ENCODE results near the gene CASP5. TPM values are rescaled to one million over a fixed set of nuclear protein-coding genes. Genes with fewer than 3 reads are reported as not detected.
"Not testable (repeated sequence)": the region's sequence is repeated elsewhere in the genome, so short reads cannot be mapped to it uniquely, and the experiment has no call there.

The CASP5 gene
- total RNA-seq, 1 donor from 2014 or later: not detected

DNA sequence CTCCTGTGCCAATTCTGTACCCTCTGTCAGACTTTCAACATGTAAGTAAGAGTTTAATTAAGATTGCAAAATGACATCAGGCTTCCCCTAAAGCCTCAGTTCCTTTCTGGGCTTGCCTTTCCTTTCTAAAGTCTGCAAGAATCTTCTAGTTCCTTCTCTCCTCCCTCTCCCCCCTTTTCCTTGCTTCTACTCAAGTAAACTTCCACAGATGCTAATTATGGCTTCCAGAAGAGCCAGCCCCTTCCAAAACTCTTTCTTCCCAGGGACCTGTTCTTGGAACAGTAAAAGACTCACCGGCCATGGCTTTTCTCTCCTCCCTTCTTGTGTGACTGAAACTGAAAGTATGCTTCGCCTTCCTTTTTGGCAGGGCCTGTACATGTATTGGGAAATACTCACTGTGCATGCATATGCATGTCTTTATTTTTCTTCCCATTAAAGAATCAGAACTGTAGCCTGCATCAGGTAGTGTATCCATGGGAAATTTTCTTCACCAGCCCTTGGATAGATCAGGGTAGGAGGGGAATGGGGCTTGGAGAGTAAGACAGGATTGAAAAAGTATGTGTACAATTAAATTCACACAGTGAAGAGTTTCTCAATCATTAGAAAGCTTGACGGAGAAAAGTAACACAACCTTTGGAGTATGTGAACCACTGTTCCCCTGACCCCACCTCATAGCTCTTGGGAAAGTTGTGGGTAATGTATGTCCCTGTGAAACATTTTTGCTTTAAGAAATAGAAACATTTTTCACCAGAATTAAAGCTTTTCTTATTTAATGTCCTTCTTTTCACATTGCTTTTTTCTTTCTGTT lies 12.0 kb upstream of the CASP5 start, which contains the start of gene CASP1:
Gene CASP1, minus strand, starts transcription at position 332 of the 808 bp plus-strand sequence. Its CDS starts 31 bp downstream, at position 301.
- ATAC-seq (peak; percentile 93), DNase-seq (no peak)
- intact Hi-C loops (cut with micrococcal nuclease): no loop called here

DNA sequence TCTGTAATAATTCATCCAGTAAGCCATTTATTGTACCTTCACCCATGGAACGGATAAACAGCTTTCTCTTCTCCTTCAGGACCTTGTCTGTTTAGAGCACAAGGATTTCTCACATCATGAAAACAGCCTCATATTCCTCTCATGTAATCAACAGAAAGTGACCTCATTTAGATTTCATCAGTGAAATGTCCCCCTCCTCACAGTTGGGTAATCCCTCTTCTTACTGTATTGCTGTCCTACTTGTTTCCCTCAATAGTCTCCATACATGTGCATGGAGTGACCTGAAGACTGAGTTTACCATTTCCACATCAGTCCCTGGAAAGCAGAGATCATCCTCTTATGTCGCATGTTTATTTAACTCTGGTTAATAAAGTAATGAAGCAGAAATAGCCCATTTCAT lies 11.4 kb upstream of the CASP5 start:
- ATAC-seq: peak; percentile 52
- intact Hi-C loops (cut with micrococcal nuclease); DNase-seq: not testable (repeated sequence)

DNA sequence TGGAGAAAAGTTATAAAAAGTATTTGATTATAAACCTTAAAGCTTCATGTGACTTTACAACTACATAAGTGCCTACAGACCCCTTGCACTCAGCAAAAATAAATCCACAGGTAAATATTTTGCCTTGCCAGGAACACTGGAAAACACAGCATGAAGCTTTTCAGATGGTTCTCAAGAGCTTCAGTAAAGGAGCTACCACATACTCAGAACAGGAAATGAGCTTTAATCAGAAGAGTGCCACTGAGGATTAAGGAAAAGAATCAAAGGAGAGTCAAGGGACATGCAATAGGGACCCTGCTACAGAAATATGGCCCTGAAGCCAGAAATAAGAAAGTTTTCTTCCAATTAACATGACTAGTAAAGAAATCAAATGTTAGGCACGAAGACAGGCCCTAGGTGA lies 10.8 kb upstream of the CASP5 start:
- ATAC-seq (no peak), DNase-seq (no peak)
- intact Hi-C loops (cut with micrococcal nuclease): no loop called here

DNA sequence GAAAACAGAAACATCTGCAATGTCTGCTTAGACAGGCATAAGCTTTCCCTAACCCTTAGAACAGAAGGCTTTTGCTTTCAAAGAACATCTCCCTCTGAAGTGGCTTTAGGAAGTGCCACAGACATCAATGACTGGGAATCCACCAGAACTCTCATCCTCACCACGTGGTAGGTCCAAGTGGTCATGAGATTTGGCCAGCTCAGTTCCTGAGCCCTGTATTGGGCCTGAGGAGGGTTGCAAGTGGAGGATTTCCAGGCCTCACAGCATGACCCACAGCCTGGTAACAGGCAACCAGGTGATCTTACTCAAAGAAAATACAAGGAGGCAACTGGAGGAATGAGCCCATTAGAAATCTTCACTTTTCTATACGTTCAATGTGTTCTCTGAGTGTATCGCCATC lies 10.4 kb upstream of the CASP5 start:
- ATAC-seq (peak; percentile 10), DNase-seq (no peak)
- intact Hi-C loops (cut with micrococcal nuclease): no loop called here

DNA sequence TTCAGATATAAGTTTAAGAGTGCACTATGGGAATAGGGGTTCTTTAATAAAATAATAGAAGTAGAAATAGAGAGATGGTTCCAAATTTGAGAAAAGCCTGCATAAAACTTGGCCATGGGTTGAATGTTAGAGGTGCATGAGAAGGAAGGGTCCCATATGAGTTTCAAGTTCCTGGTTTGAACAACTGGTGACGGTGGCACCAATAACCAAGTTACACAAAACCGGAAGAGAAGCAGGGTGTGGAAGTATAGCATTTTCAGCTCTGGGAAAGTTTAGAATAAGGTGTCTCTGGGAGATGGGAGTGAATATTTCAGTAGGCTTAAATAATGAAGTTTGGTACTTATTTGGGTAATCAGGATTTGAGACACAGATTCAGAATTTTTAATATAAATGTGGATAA lies 9.5 kb upstream of the CASP5 start:
- ATAC-seq (no peak), DNase-seq (no peak)
- intact Hi-C loops (cut with micrococcal nuclease): no loop called here

DNA sequence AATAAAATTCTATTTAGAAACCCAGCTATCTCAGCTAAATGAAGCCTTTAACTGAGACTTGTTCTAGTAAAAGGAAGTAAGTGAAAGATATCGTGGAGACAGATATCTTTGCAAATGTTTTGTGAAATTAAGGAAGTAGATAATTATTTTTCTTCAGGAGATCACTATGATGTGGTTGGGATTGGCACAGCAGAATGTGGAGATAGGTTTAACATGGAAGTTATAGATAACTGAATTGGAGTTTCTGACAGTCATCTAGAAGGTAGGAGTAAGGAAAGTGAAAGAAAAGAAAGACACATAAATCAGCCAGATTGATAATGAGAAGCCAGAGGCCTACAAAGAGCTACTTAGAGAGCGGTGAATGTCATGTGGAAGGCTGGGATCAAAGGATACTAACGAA lies 4.7 kb upstream of the CASP5 start:
- ATAC-seq (no peak), DNase-seq (no peak)
- intact Hi-C loops (cut with micrococcal nuclease): no loop called here

DNA sequence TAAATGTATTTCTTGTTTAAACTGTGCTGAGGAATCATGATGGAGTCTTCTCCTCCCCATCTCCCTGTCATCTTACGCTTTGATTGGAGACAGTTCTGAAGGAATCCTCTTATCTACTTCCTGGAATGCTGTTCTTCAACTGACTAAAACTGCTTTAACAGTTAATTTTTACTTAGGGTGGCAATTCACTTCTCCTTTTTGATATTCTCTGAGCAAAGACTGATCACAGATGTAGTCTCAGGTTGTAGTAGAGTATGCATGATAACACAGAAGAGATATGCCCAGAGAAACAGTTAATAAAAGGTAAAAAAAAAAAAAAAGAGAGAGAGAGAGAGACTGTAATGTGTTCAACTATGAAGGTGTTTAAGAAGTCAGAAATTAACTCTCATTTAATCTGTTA lies 1.4 kb upstream of the CASP5 start:
- DNase-seq (no peak), ATAC-seq (no peak)
- intact Hi-C loops (cut with micrococcal nuclease): no loop called here

DNA sequence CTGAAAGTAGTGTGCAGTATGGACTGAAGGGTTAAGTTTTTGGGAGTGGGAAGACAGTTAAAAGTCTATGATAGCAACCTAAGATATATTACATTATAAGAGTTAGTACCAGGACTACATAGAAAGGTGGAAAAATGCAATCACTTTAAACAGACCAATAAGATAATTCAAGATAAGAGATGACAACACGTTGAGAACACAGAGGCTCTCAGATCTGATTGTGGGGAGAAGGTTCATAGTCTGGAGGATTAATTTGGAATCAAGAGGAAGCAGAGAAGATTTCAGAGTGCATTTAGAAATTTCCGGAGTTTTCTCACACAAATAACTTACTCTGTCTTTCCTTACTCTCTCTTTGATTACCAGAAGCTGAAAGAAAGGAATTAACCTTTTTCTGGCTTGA lies 441 bp downstream of the CASP5 start:
- intact Hi-C loops (cut with micrococcal nuclease): no loop called here
- ATAC-seq: no peak
- DNase-seq: no peak

DNA sequence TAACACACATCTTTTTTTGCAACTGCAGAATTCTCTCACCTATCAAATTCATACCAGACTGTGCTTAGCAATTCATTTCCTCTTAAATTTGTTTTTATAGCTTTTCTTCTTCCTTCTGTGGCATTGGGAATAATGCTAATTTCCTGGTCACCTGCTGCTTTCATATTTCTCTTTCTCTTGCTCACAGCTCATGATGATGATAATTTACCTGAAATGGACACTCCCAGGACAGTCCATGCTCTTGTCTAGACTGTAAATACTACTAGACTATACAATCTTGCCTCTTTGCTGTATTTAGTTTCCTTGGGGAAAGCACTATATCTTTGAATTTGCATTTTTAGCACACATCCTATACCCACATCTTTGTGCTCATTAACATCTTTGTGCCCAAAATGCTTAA lies 15.5 kb downstream of the CASP5 start:
- intact Hi-C loops (cut with micrococcal nuclease): no loop called here
- no peak for ATAC-seq

DNA sequence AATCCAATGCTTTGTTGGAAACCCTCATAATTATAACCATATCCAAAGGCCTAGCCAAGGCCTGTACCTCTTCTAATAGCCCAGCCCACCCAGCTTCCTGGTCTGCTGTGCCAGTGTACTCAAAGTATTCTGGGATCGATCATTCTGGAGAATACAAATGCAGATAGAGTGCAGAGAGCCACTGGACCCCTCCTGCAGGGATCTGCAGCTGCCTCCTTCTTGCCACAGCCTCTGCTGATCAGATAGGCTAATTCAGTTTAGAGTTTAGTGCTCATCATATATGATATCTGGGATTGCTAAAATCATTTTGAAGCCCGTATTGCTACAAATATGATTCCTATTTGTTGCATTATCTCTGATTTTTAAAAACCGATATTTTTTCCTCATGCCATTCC lies 17.5 kb downstream of the CASP5 start:
- intact Hi-C loops (cut with micrococcal nuclease): no loop called here
- DNase-seq (no peak), ATAC-seq (no peak)

More for the DNA sequence above, 15.5 kb downstream of the CASP5 start:
- DNase-seq: no peak

DNA sequence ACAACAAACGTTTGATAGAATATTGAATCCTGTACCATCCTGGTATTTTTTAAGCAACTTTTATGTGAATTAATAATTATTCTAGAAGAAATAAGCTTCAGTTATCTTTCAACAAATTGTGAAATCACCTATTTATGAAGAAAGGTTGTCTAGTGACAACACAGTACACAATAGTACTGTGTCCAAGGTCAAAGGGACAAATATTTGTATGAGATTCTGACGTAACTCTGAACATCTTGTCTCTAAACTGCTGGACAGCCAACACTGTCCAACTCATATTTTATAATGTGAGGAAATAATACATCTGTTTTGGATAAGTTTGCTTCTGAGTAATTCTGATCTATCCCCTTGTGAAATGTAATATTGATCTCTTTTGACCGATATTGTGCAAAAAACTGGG lies 18.9 kb downstream of the CASP5 start:
- ATAC-seq (no peak), DNase-seq (no peak)
- intact Hi-C loops (cut with micrococcal nuclease): no loop called here

DNA sequence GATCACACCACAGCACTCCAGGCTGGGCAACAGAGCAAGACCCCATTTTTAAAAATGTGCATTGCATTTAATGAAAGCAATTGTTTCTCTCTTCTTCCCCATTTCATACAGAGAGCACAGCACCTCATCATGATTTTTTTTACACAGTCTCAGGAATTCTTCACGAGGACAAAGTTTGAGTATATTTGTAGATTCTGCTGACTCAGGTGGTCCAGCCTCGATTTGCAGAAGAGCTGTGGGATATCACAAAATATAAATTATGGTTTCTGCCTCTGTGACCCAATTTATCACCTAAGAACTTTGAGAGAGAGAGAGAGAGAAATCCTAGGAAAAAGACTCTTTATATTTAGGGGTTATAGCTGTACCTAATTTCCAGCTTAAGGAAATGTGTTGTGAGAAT lies 19.8 kb downstream of the CASP5 start:
- ATAC-seq (no peak), DNase-seq (no peak)
- intact Hi-C loops (cut with micrococcal nuclease): no loop called here

DNA sequence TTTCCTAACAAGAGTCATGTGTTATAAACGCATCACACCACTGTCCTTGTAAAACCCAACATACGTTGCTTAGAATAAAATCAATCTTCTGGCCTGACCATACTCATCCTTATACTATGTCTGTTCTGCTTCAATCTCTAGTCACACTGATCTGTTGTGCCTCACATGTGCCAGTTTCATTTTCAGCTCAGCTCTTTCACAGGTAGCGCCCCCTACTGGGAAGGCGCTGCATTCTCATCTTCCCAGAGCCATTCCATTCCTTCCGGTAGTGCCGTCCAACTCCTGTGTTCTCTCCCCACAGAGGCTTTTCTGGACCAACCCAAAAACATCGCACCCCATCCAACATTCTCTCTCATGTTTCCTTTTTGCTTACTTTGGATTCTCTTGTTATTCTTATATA lies 22.2 kb downstream of the CASP5 start:
- intact Hi-C loops (cut with micrococcal nuclease): no loop called here
- ATAC-seq: no peak
- DNase-seq: no peak

DNA sequence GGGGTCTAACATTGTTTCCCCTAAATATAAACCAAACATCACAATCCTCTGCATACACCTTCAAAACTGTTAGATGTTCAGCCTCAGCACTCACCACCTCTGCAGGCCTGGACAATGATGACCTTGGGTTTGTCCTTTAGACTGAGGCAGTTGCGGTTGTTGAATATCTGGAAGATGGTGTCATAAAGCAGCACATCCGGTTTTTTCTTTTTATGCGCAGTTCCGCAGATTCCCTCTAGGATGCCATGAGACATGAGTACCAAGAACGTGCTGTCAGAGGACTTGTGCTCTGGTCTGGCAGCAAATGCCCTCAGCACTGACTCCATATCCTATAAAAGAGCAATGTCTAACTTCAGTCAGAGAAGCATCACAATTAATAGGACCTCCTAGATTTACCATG lies 22.8 kb downstream of the CASP5 start:
- DNase-seq (no peak), ATAC-seq (no peak)
- intact Hi-C loops (cut with micrococcal nuclease): no loop called here

DNA sequence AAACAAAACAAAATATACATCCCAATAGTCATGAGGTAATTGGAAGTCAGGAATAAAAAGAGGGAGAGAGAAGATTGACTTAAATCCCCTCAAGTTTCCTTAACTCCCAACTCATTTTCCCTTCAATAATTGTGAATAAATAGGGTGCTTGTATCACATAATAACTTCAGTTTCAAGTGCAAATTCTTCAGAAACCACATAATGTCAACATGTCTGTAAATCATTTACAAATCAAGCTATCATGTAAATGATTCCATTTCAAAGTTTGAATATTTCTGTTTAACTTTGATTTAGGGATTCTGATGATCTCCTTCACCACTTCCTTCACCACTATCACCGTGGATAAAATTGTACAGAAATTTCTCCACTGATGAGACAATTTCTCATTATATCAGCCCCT lies 23.2 kb downstream of the CASP5 start:
- intact Hi-C loops (cut with micrococcal nuclease): no loop called here
- no peak for ATAC-seq
- no peak for DNase-seq

DNA sequence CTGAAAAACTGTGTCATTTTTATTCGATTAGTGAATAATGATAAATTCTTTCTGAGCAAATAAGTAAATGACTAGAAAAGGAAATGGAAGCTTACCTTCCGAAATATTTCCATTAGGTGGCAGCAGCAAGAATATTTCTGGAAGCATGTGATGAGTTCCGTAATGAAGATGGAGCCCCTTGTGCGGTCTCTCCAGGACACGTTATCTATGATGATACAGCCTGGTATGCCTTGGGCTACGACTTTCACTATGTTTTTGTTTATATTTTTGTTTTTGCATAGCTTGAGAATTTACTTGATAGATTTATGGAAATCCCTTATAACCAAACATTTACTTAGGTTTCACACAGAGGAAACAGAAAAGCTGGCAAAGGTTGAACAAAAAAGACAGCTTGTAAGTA lies 25.7 kb downstream of the CASP5 start:
- no peak for DNase-seq
- intact Hi-C loops (cut with micrococcal nuclease): no loop called here
- no peak for ATAC-seq

DNA sequence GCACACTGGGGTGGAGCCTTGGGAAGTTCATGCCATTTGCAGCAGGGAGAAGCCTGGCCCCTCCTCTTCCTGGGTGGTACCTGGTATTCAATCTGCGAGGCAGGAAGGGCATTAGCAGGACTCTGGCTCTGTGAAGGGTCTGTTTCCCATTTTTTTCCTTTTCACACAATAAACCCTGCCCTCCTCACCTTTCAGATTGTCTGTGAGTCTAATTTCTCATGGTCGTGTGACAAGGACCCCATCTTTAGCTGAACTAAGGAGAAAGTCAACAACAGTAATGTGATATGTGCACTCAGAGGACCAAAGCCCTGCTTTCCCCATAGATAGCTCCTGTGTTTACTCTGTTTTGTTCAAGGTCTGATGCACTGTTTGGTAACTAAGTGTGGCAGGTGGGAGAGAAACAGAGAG lies 28.0 kb downstream of the CASP5 start:
- intact Hi-C loops (cut with micrococcal nuclease): no loop called here
- ATAC-seq: no peak
- DNase-seq: no peak

DNA sequence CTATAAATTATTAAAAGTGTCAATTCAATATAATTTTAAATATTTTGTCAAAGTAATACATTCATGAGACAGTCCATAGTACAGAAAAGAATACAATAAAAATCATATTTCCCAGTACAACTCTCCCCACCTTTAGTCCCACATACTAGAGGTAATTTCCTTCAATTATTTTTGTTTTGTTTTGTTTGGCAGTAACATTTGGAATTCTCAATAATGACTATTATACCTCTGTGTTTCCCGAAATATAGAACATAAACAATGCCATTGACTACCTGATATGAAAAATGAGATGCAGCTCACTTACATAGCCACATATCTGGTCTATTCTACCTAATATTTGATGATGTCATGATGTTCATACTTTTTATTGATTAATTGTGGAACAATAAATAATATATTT lies 30.2 kb downstream of the CASP5 start:
- intact Hi-C loops (cut with micrococcal nuclease): no loop called here
- ATAC-seq (no peak), DNase-seq (no peak)

DNA sequence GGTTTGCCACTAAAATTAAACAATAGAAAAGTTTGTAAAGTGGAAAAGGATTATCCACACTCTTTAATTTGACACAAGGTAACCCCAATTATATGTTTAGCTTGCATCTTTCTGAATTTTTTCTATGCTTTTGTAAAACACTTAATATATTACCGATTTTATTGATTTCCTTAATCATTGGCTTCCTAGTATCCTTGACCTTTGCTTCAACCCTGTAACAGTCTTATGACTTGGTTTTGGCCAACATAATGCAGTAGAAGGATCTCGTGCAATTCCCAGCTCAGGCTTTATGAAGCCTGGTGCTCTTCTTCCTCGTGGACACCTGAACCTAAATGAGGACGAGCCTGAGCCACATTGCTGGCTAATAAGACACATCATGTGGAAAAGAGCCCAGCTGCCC lies 31.0 kb downstream of the CASP5 start:
- intact Hi-C loops (cut with micrococcal nuclease): no loop called here
- ATAC-seq: no peak
- DNase-seq: no peak

DNA sequence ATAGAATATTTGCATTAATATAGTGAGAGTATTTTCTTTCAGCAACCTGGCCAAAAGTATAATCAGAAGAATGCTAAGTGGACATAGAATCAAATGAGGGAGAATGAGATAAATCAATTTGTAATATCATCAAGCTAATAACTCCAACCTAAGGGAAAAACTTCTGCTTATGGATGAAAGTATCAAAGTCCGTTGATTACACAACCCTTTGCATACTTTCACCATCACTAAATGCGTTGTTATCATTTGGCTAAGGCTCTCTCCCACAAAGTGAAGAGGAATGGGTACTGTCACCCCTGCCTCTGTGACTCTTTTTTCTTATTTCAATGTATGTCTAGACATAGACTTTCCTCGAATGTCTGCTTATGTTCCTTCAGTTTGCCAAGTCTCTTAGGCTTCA lies 38.2 kb downstream of the CASP5 start:
- DNase-seq: no peak
- no peak for ATAC-seq
- intact Hi-C loops (cut with micrococcal nuclease): no loop called here

DNA sequence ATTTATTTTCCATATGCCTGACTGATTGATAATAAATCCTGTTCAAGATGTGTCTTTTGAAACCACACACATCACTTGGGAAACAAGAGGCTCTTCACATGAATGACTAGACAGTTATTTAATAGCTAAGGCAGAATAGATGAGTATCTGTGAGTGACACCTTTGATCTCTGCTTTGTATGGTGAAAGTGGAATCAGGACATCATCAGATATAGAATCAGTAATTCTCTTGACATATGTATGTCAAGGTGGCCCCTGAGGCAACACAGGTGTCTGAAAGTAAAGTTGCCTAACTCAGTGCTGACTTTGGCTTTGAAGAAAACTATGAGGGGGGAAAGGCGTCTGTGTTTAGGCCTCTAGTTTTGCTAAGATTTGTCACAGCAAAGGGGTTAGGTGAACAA lies 43.1 kb downstream of the CASP5 start:
- intact Hi-C loops (cut with micrococcal nuclease): no loop called here
- ATAC-seq (no peak), DNase-seq (no peak)

DNA sequence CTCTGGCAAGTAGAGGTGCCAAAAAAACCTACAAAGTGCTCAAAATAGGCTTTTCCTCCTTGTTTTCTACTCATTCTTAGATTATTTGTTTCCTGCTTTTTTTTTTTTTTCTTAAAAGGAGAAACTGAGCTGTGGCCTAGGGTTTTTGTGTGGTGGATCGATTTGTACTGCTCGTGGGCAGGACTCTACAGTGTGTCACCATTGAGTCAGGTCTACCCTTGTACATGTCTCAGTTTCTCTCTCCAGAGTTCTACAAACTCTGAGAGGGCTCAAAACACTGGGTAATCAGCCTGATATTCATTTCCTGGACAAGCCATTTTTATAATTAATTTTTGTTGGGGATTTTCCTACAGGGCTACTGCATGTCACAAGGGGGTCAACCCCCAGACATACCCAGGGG lies 49.4 kb downstream of the CASP5 start:
- intact Hi-C loops (cut with micrococcal nuclease): no loop called here
- ATAC-seq: no peak
- no peak for DNase-seq
